CD14-positive monocyte (primary cell): ENCODE results near the gene UBC. TPM values are rescaled to one million over a fixed set of nuclear protein-coding genes. Genes with fewer than 3 reads are reported as not detected.

Source experiments
- DNase-seq, 3 donors: peaks; one replicate each; pipeline ENCODE4 v3.0.0-alpha.2; 2011 to 2022
- H2AFZ ChIP-seq: 2 replicates; pipeline ENCODE4 v1.6.0; 2012; ENCODE audit warnings: mild to moderate bottlenecking, low read depth, low read length, inconsistent platforms; ENCODE audit not compliant: insufficient read depth, poor library complexity, severe bottlenecking
- H3K27ac ChIP-seq, 2 donors: 1 replicate in 1 of 2; 2 replicates in 1 of 2; pipeline ENCODE4 v1.5.1; 2012 to 2013; ENCODE audit warnings: low read length in 2 of 2, control low read depth in 1 of 2, inconsistent platforms in 1 of 2, low read depth in 1 of 2, mild to moderate bottlenecking in 1 of 2
- H3K27me3 ChIP-seq, 2 donors: one replicate each; pipeline versions ENCODE4 v1.6.0 to v1.6.1; 2011 to 2013; ENCODE audit warnings: low read length in 2 of 2; ENCODE audit not compliant: control insufficient read depth in 2 of 2, insufficient read depth in 2 of 2
- H3K36me3 ChIP-seq, 2 donors: replicated peaks in 1 of 2; 1 replicate in 1 of 2; 2 replicates in 1 of 2; pipeline versions ENCODE4 v1.5.1 to v1.6.1; 2012 to 2013; ENCODE audit warnings: low read length in 2 of 2, control low read depth in 1 of 2, inconsistent platforms in 1 of 2, mild to moderate bottlenecking in 1 of 2; ENCODE audit not compliant: insufficient read depth in 2 of 2, control insufficient read depth in 1 of 2
- H3K4me1 ChIP-seq, 2 donors: 1 replicate in 1 of 2; 2 replicates in 1 of 2; pipeline versions ENCODE4 v1.5.1 to v1.6.1; 2012 to 2013; ENCODE audit warnings: low read length in 2 of 2, control low read depth in 1 of 2, inconsistent platforms in 1 of 2, mild to moderate bottlenecking in 1 of 2, moderate library complexity in 1 of 2; ENCODE audit not compliant: insufficient read depth in 2 of 2, control insufficient read depth in 1 of 2
- H3K4me2 ChIP-seq: replicated peaks from 2 replicates; pipeline ENCODE3; 2012; ENCODE audit warnings: low read length, moderate library complexity, mild to moderate bottlenecking; ENCODE audit not compliant: poor library complexity, severe bottlenecking; ENCODE audit errors: extremely low read depth
- H3K4me3 ChIP-seq, 3 experiments: fragments of 200-600 bp in 1 of 3; sonication (generic) in 1 of 3; replicated peaks in 1 of 3; 1 replicate in 2 of 3; 2 replicates in 1 of 3; pipeline ENCODE4 v1.5.1; 2011 to 2013; ENCODE audit warnings: low read length in 3 of 3, mild to moderate bottlenecking in 3 of 3, control low read depth in 2 of 3, low read depth in 2 of 3, inconsistent platforms in 1 of 3, moderate library complexity in 1 of 3
- H3K79me2 ChIP-seq: 2 replicates; pipeline ENCODE4 v1.6.0; 2012; ENCODE audit warnings: mild to moderate bottlenecking, control low read depth, inconsistent platforms, low read length, moderate library complexity; ENCODE audit not compliant: insufficient read depth
- H3K9ac ChIP-seq: 2 replicates; pipeline ENCODE4 v1.6.0; 2017; ENCODE audit warnings: low read length, mild to moderate bottlenecking; ENCODE audit not compliant: insufficient read depth, poor library complexity, severe bottlenecking
- H3K9me3 ChIP-seq, 2 donors: replicated peaks in 1 of 2; 1 replicate in 1 of 2; 2 replicates in 1 of 2; pipeline versions ENCODE4 v1.5.1 to v1.6.1; 2012 to 2013; ENCODE audit warnings: low read length in 2 of 2, control low read depth in 1 of 2; ENCODE audit not compliant: control insufficient read depth in 1 of 2, insufficient read depth in 1 of 2
- H4K20me1 ChIP-seq: 2 replicates; pipeline ENCODE4 v1.6.0; 2012; ENCODE audit warnings: mild to moderate bottlenecking, low read length, control low read depth, moderate library complexity; ENCODE audit not compliant: insufficient read depth
- H3K27ac Mint-ChIP-seq, 7 donors: one replicate each; pipeline ENCODE4 v1.8.0; 2020; ENCODE audit warnings: mild to moderate bottlenecking in 7 of 7, mixed read lengths in 7 of 7, moderate library complexity in 6 of 7, inconsistent platforms in 2 of 7
- H3K27me3 Mint-ChIP-seq, 3 donors: one replicate each; pipeline ENCODE4 v1.8.0; 2021 to 2022; ENCODE audit warnings: low read depth in 3 of 3, mild to moderate bottlenecking in 3 of 3, mixed read lengths in 3 of 3, moderate library complexity in 3 of 3, inconsistent platforms in 1 of 3
- H3K36me3 Mint-ChIP-seq, 2 donors: one replicate each; pipeline ENCODE4 v1.8.0; 2020; ENCODE audit warnings: mixed read lengths in 2 of 2, inconsistent platforms in 1 of 2, mild to moderate bottlenecking in 1 of 2
- H3K4me1 Mint-ChIP-seq: one replicate; pipeline ENCODE4 v1.8.0; 2020; ENCODE audit warnings: mild to moderate bottlenecking, mixed read lengths
- H3K4me3 Mint-ChIP-seq, 2 donors: one replicate each; pipeline ENCODE4 v1.8.0; 2020; ENCODE audit warnings: mild to moderate bottlenecking in 2 of 2, mixed read lengths in 2 of 2, moderate library complexity in 1 of 2
- H3K9me3 Mint-ChIP-seq, 7 donors: one replicate each; pipeline ENCODE4 v1.8.0; 2020 to 2022; ENCODE audit warnings: mixed read lengths in 7 of 7, mild to moderate bottlenecking in 6 of 7, moderate library complexity in 6 of 7, inconsistent platforms in 2 of 7
- CTCF ChIP-seq: fragments of 200-600 bp; IDR thresholded peaks from one replicate; pipeline ENCODE4 v1.8.0; 2022; ENCODE audit warnings: antibody characterized with exemption, mild to moderate bottlenecking
- WGBS: methylation state at CpG from one replicate; pipeline ENCODE4 v1.1.5; 2013; ENCODE audit warnings: missing lambda C conversion rate; ENCODE audit not compliant: insufficient coverage; 5-methylcytosine and 5-hydroxymethylcytosine counted together
- intact Hi-C, 2 donors: fragments of 100-400 bp; cut with micrococcal nuclease; formaldehyde crosslinking; loops; one replicate each; pipeline versions ENCODE4 v1.15.0 to v1.15.1; 2023
- polyA plus RNA-seq, 3 donors: library from polyadenylated mRNA; depleted of rRNA in 1 of 3; unstranded in 2 of 3; stranded (reverse) in 1 of 3; fragments of 300-500 nt in 2 of 3; fragments of >200 nt in 1 of 3; fragmentation: Illumina TruSeq in 2 of 3; gene quantifications; 1 replicate in 2 of 3; 2 replicates in 1 of 3; pipeline ENCODE4 v1.2.3, GENCODE V29; 2012 to 2021

Gene UBC
- polyA plus RNA-seq, 3 donors, result 969 to 11,097 (median 1,385) TPM

DNA sequence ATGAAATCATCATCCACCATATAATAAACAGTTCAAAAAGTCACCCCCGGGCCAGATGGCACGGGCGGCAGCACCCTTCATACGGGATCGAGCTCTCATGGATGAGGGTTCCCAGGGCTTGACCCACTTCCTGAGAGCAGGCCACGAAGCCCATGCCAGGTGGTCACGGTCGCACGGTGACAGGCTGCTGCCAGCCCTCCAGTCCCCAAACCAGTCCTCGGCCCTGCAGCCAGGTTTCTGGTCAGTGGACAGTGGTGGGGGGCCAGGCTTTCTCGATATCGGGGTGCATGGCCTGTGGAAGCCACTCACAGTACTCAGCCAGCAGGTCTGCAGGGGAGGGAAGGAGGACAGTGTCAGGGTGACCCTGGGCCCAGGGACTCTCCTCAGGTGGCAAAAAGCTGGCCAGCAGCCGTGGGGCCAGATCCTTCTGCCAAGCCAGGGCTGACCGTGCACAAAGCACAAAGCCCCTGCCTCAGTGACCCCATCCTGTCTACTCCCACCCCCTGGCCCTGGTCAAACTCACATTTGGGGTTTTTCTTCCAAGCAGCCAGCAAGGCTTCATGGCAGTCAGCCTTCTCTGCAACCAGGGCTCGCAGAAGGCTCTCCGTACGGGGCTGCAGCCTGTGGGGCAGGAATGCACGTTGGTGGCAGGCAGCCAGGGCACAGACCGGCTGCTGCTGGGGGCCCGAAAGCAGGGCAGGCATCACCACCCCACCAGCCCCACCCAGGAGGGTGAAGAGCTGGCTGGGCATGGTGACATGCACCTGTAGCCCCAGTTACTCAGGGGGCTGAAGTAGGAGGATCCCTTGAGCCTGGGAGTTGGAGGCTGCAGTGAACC, 33.3 kb upstream of the UBC start:
- Mint-ChIP-seq H3K4me3 (no peak overlapping the region), H3K27ac (no peak overlapping the region), H3K9me3 (no peaks in the 10 kb centered on the region), H3K36me3 (peaks cover 50 to 73% of the 10 kb centered on the region in 2 donors), H3K4me1 (peaks cover 18% of the 10 kb centered on the region), H3K27me3 (peaks cover 0 to 2% (median 1%) of the 10 kb centered on the region in 3 donors)
- Histone ChIP-seq H3K79me2 (no peaks in the 10 kb centered on the region), H3K27ac (no peak overlapping the region), H3K9me3 (no peaks in the 10 kb centered on the region), H2AFZ (no peak overlapping the region), H3K36me3 (peaks cover 49 to 55% of the 10 kb centered on the region in 2 donors), H4K20me1 (no peaks in the 10 kb centered on the region), H3K4me1 (peaks cover 17 to 18% of the 10 kb centered on the region in 2 donors), H3K4me2 (no peak overlapping the region), H3K4me3 (no peak overlapping the region), H3K9ac (no peak overlapping the region), H3K27me3 (no peaks in the 10 kb centered on the region)
- no peak for TF ChIP-seq CTCF
- 94% methylated on average over 18 of the region's 20 CpGs for WGBS
- no peak for DNase-seq
- intact Hi-C loops, result no loop called here

DNA sequence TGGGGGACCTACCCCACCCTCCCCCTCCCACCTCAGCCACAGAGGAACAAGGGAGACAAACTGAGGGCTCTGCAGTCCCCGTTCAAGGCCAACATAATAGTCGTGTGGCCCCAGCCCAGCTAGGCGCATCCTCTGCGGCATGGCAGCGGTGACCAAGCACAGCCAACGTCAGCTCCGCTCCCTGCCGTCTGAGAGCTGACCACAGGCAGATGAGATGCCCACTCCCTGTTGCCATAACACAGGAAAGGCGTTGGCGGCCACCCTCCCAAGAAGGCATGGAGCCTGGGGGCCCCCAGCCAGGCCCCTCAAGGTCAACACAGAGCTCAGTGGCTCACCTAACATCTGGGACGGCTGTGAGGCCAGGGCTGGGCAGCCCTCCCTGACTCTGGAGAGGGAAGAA, 32.6 kb upstream of the UBC start:
- no peaks in the 10 kb centered on the region for H3K9me3 ChIP-seq
- no peak overlapping the region for H3K4me2 ChIP-seq
- peaks cover 41 to 47% of the 10 kb centered on the region in 2 donors for H3K36me3 ChIP-seq
- H3K4me1 Mint-ChIP-seq, result peaks cover 18% of the 10 kb centered on the region
- intact Hi-C loops, result no loop called here
- peaks cover 49 to 68% of the 10 kb centered on the region in 2 donors for H3K36me3 Mint-ChIP-seq
- no peaks in the 10 kb centered on the region for H4K20me1 ChIP-seq
- H3K9ac ChIP-seq, result peak overlapping the region; percentile 8
- DNase-seq, result no peak
- no peak for TF ChIP-seq CTCF
- no peaks in the 10 kb centered on the region for H3K27me3 ChIP-seq
- H3K4me3 ChIP-seq, result no peak overlapping the region
- no peaks in the 10 kb centered on the region for H3K9me3 Mint-ChIP-seq
- peaks cover 17 to 18% of the 10 kb centered on the region in 2 donors for H3K4me1 ChIP-seq
- H3K79me2 ChIP-seq, result no peaks in the 10 kb centered on the region
- H3K4me3 Mint-ChIP-seq, result no peak overlapping the region
- 78% methylated on average over 9 of the region's 11 CpGs for whole genome bisulfite sequencing
- H3K27ac ChIP-seq, result no peak overlapping the region
- no peak overlapping the region for H3K27ac Mint-ChIP-seq
- peaks cover 0 to 3% (median 1%) of the 10 kb centered on the region in 3 donors for H3K27me3 Mint-ChIP-seq
- H2AFZ ChIP-seq, result no peak overlapping the region
